CD8-positive, alpha-beta memory T cell (primary cell): Measurements from ENCODE around the gene TMEM144. TPM values are rescaled to one million over a fixed set of nuclear protein-coding genes. Genes with fewer than 3 reads are reported as not detected.

Experiments used
- CTCF ChIA-PET: fragments of 350-600 bp; sonication (Branson Sonifier 250); formaldehyde crosslinking; loops from one replicate; lab custom pipeline; 2021; ENCODE audit warnings: antibody characterized with exemption; lab: Charles Lee
- POLR2A ChIA-PET: fragments of 350-600 bp; sonication (Branson Sonifier 250); formaldehyde crosslinking; loops from one replicate; lab custom pipeline; 2021; ENCODE audit warnings: antibody characterized with exemption; lab: Charles Lee
- DNase-seq, 5 donors: peaks; one replicate each; pipeline versions ENCODE4 v3.0.0 to v3.0.0-alpha.2; 2020 to 2022; ENCODE audit warnings: mixed read lengths in 1 of 5
- H3K27ac ChIP-seq: one replicate; pipeline ENCODE4 v1.7.0; 2013; ENCODE audit warnings: low read depth, mild to moderate bottlenecking, low read length, moderate library complexity
- H3K27me3 ChIP-seq: 2 replicates; pipeline ENCODE4 v1.7.0; 2013; ENCODE audit warnings: low read length, mild to moderate bottlenecking; ENCODE audit not compliant: insufficient read depth, poor library complexity, severe bottlenecking
- H3K36me3 ChIP-seq: 2 replicates; pipeline ENCODE4 v1.7.0; 2013; ENCODE audit warnings: mild to moderate bottlenecking, low read length, moderate library complexity; ENCODE audit not compliant: insufficient read depth
- H3K4me1 ChIP-seq: 2 replicates; pipeline ENCODE4 v1.7.0; 2013; ENCODE audit warnings: mild to moderate bottlenecking, low read length, moderate library complexity; ENCODE audit not compliant: insufficient read depth
- H3K4me3 ChIP-seq: 2 replicates; pipeline ENCODE4 v1.7.0; 2013; ENCODE audit warnings: mild to moderate bottlenecking, low read length
- H3K9me3 ChIP-seq: 2 replicates; pipeline ENCODE4 v1.7.0; 2013; ENCODE audit warnings: mild to moderate bottlenecking, low read length
- H3K27ac Mint-ChIP-seq, 8 donors: one replicate each; pipeline ENCODE4 v1.8.0; 2020 to 2021; ENCODE audit warnings: mixed read lengths in 8 of 8, mild to moderate bottlenecking in 6 of 8, inconsistent platforms in 3 of 8, moderate library complexity in 3 of 8
- H3K27me3 Mint-ChIP-seq, 2 donors: one replicate each; pipeline ENCODE4 v1.8.0; 2020 to 2021; ENCODE audit warnings: mixed read lengths in 2 of 2, mild to moderate bottlenecking in 1 of 2, moderate library complexity in 1 of 2
- H3K36me3 Mint-ChIP-seq, 3 donors: one replicate each; pipeline ENCODE4 v1.8.0; 2020 to 2021; ENCODE audit warnings: mixed read lengths in 3 of 3, inconsistent platforms in 1 of 3, mild to moderate bottlenecking in 1 of 3
- H3K4me1 Mint-ChIP-seq, 3 donors: one replicate each; pipeline ENCODE4 v1.8.0; 2020 to 2021; ENCODE audit warnings: mixed read lengths in 3 of 3, inconsistent platforms in 1 of 3, mild to moderate bottlenecking in 1 of 3
- H3K4me3 Mint-ChIP-seq, 7 donors: one replicate each; pipeline ENCODE4 v1.8.0; 2020 to 2021; ENCODE audit warnings: mixed read lengths in 7 of 7, mild to moderate bottlenecking in 6 of 7, moderate library complexity in 4 of 7, inconsistent platforms in 2 of 7
- H3K9me3 Mint-ChIP-seq, 5 donors: one replicate each; pipeline ENCODE4 v1.8.0; 2020 to 2022; ENCODE audit warnings: mixed read lengths in 5 of 5, mild to moderate bottlenecking in 3 of 5, moderate library complexity in 2 of 5, inconsistent platforms in 1 of 5
- polyA plus RNA-seq: library from polyadenylated mRNA; unstranded; fragments of 300-500 nt; fragmentation: Illumina TruSeq; gene quantifications from one replicate; pipeline ENCODE4 v1.2.3, GENCODE V29; 2021
- total RNA-seq, 2 experiments: library from RNA; stranded (reverse); gene quantifications; one replicate each; pipeline ENCODE4 v1.2.3, GENCODE V29; 2021

TMEM144 gene
- total and polyA plus RNA-seq, 3 experiments from 2014 or later = 0.07 TPM; not detected in 2

GRCh38 chr4:158197194-158197776 lies 13.0 kb upstream of the TMEM144 start:
- no peaks in the 10 kb centered on the region for H3K27me3 ChIP-seq
- Mint-ChIP-seq H3K4me3 (no peak overlapping the region), H3K27me3 (peaks cover 0 to 2% of the 10 kb centered on the region in 2 donors), H3K9me3 (peaks cover 0 to 3% (median 0%) of the 10 kb centered on the region in 5 donors), H3K4me1 (peaks cover 0 to 3% (median 0%) of the 10 kb centered on the region in 3 donors), H3K36me3 (no peaks in the 10 kb centered on the region), H3K27ac (no peak overlapping the region)
- no peaks in the 10 kb centered on the region for H3K4me1 ChIP-seq
- H3K9me3 ChIP-seq = no peaks in the 10 kb centered on the region
- ChIA-PET POLR2A (no interaction called here), CTCF (no interaction called here)
- DNase-seq = no peak
- no peaks in the 10 kb centered on the region for H3K36me3 ChIP-seq
- H3K27ac ChIP-seq = no peak overlapping the region
- H3K4me3 ChIP-seq = no peak overlapping the region

- ChIA-PET CTCF (no interaction called here), POLR2A (no interaction called here)
- Histone ChIP-seq H3K4me3 (no peak overlapping the region), H3K27ac (no peak overlapping the region), H3K36me3 (no peaks in the 10 kb centered on the region), H3K4me1 (no peaks in the 10 kb centered on the region), H3K27me3 (no peaks in the 10 kb centered on the region), H3K9me3 (no peaks in the 10 kb centered on the region)
- Mint-ChIP-seq H3K4me1 (no peaks in the 10 kb centered on the region), H3K27me3 (peaks cover 2 to 5% of the 10 kb centered on the region in 2 donors), H3K4me3 (no peak overlapping the region), H3K36me3 (no peaks in the 10 kb centered on the region), H3K27ac (no peak overlapping the region), H3K9me3 (peaks cover 0 to 2% (median 0%) of the 10 kb centered on the region in 5 donors)
- no peak for DNase-seq
Observed at GRCh38 chr4:158200214-158200613, 10.1 kb upstream of the TMEM144 start.

- H3K9me3 ChIP-seq = no peaks in the 10 kb centered on the region
- H3K27me3 ChIP-seq = no peaks in the 10 kb centered on the region
- Mint-ChIP-seq H3K9me3 (peaks cover 0 to 3% (median 0%) of the 10 kb centered on the region in 5 donors), H3K36me3 (no peaks in the 10 kb centered on the region), H3K4me3 (no peak overlapping the region), H3K27me3 (peaks cover under 1 to 5% of the 10 kb centered on the region in 2 donors), H3K4me1 (no peaks in the 10 kb centered on the region), H3K27ac (no peak overlapping the region)
- ChIA-PET CTCF (no interaction called here), POLR2A (no interaction called here)
- no peak overlapping the region for H3K27ac ChIP-seq
- no peak for DNase-seq
- H3K36me3 ChIP-seq = no peaks in the 10 kb centered on the region
- H3K4me3 ChIP-seq = no peak overlapping the region
- no peaks in the 10 kb centered on the region for H3K4me1 ChIP-seq
Observed at GRCh38 chr4:158201322-158201721, 9.0 kb upstream of the TMEM144 start.

- no peak overlapping the region for H3K27ac Mint-ChIP-seq
- H3K4me1 ChIP-seq = no peaks in the 10 kb centered on the region
- ChIA-PET CTCF (no interaction called here), POLR2A (no interaction called here)
- peaks cover 0 to 5% of the 10 kb centered on the region in 2 donors for H3K27me3 Mint-ChIP-seq
- no peak overlapping the region for H3K4me3 ChIP-seq
- H3K36me3 Mint-ChIP-seq = no peaks in the 10 kb centered on the region
- no peaks in the 10 kb centered on the region for H3K27me3 ChIP-seq
- no peak overlapping the region for H3K4me3 Mint-ChIP-seq
- H3K9me3 Mint-ChIP-seq = peaks cover 0 to 3% (median 0%) of the 10 kb centered on the region in 5 donors
- no peaks in the 10 kb centered on the region for H3K36me3 ChIP-seq
- no peaks in the 10 kb centered on the region for H3K9me3 ChIP-seq
- no peak for DNase-seq
- no peak overlapping the region for H3K27ac ChIP-seq
- H3K4me1 Mint-ChIP-seq = no peaks in the 10 kb centered on the region
Observed at GRCh38 chr4:158201876-158202275, 8.4 kb upstream of the TMEM144 start.

- no peaks in the 10 kb centered on the region for H3K9me3 ChIP-seq
- H3K27ac ChIP-seq = no peak overlapping the region
- no peak overlapping the region for H3K4me3 ChIP-seq
- ChIA-PET POLR2A (no interaction called here), CTCF (no interaction called here)
- H3K27ac Mint-ChIP-seq = no peak overlapping the region
- peaks cover 0 to 4% (median 0%) of the 10 kb centered on the region in 5 donors for H3K9me3 Mint-ChIP-seq
- H3K36me3 Mint-ChIP-seq = no peaks in the 10 kb centered on the region
- DNase-seq = no peak
- no peak overlapping the region for H3K4me3 Mint-ChIP-seq
- peaks cover 0 to 5% of the 10 kb centered on the region in 2 donors for H3K27me3 Mint-ChIP-seq
- H3K4me1 ChIP-seq = no peaks in the 10 kb centered on the region
- no peaks in the 10 kb centered on the region for H3K27me3 ChIP-seq
- no peaks in the 10 kb centered on the region for H3K4me1 Mint-ChIP-seq
- H3K36me3 ChIP-seq = no peaks in the 10 kb centered on the region
Observed at GRCh38 chr4:158202481-158202880, 7.8 kb upstream of the TMEM144 start.

GRCh38 chr4:158203436-158203835 lies 6.8 kb upstream of the TMEM144 start:
- Histone ChIP-seq H3K9me3 (no peaks in the 10 kb centered on the region), H3K4me3 (no peak overlapping the region), H3K27ac (no peak overlapping the region), H3K27me3 (no peaks in the 10 kb centered on the region), H3K4me1 (no peaks in the 10 kb centered on the region), H3K36me3 (no peaks in the 10 kb centered on the region)
- ChIA-PET POLR2A (no interaction called here), CTCF (no interaction called here)
- Mint-ChIP-seq H3K4me3 (no peak overlapping the region), H3K9me3 (peaks cover 0 to 7% (median 0%) of the 10 kb centered on the region in 5 donors), H3K27me3 (peaks cover 0 to 5% of the 10 kb centered on the region in 2 donors), H3K27ac (no peak overlapping the region), H3K36me3 (no peaks in the 10 kb centered on the region), H3K4me1 (no peaks in the 10 kb centered on the region)
- DNase-seq = no peak

- DNase-seq = no peak
- Histone ChIP-seq H3K36me3 (no peaks in the 10 kb centered on the region), H3K9me3 (no peaks in the 10 kb centered on the region), H3K4me3 (no peak overlapping the region), H3K4me1 (no peaks in the 10 kb centered on the region), H3K27ac (no peak overlapping the region), H3K27me3 (no peaks in the 10 kb centered on the region)
- Mint-ChIP-seq H3K27me3 (peaks cover 0 to 5% of the 10 kb centered on the region in 2 donors), H3K4me1 (no peaks in the 10 kb centered on the region), H3K27ac (no peak overlapping the region), H3K9me3 (peaks cover 0 to 7% (median 0%) of the 10 kb centered on the region in 5 donors), H3K4me3 (no peak overlapping the region), H3K36me3 (no peaks in the 10 kb centered on the region)
- CTCF ChIA-PET = no interaction called here
- POLR2A ChIA-PET = no interaction called here
Observed at GRCh38 chr4:158203929-158204328, 6.4 kb upstream of the TMEM144 start.

- no peak overlapping the region for H3K4me3 ChIP-seq
- no peaks in the 10 kb centered on the region for H3K36me3 ChIP-seq
- no peak overlapping the region for H3K27ac ChIP-seq
- Mint-ChIP-seq H3K27ac (no peak overlapping the region), H3K36me3 (no peaks in the 10 kb centered on the region), H3K9me3 (peaks cover 0 to 7% (median 0%) of the 10 kb centered on the region in 5 donors), H3K4me1 (peaks cover 0 to 12% (median 7%) of the 10 kb centered on the region in 3 donors), H3K4me3 (no peak overlapping the region), H3K27me3 (peaks cover 2 to 31% of the 10 kb centered on the region in 2 donors)
- CTCF ChIA-PET = no interaction called here
- peaks cover 4% of the 10 kb centered on the region for H3K4me1 ChIP-seq
- no peaks in the 10 kb centered on the region for H3K27me3 ChIP-seq
- no peaks in the 10 kb centered on the region for H3K9me3 ChIP-seq
- no peak for DNase-seq
- POLR2A ChIA-PET = no interaction called here
Observed at GRCh38 chr4:158208963-158209640, 1.2 kb upstream of the TMEM144 start.
